ENCODE measurements around the gene EME1. TPM values are rescaled to one million over a fixed set of nuclear protein-coding genes. Genes with fewer than 3 reads are reported as not detected.
"Not testable (repeated sequence)": the region's sequence is repeated elsewhere in the genome, so short reads cannot be mapped to it uniquely, and the experiment has no call there.

Gene EME1
- total RNA-seq, 1 donor from 2014 or later = 3.6 TPM

DNA sequence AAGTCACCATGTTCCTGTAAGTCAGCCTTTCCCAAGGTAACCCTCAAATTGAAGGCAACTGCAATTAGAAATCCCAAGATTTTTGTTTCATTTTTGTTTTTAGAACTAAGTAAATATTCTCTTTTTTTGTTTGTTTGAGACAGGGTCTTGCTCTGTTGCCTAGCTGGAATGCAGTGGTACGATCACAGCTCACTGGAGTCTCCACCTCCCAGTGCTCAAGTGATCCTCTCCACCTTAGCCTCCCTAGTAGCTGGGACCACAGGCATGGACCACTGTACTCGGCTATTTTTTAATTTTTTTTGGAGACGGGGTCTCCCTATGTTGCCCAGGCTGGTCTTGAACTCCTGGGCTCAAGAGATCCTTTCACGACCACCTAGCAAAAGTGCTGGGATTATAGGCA is 34.9 kb downstream of the EME1 start:
- no peak overlapping the region for H3K27ac Mint-ChIP-seq
- H3K4me3 Mint-ChIP-seq = no peak overlapping the region
- H3K9me3 Mint-ChIP-seq = no peaks in the 10 kb centered on the region
- TF ChIP-seq, protein P1, sequence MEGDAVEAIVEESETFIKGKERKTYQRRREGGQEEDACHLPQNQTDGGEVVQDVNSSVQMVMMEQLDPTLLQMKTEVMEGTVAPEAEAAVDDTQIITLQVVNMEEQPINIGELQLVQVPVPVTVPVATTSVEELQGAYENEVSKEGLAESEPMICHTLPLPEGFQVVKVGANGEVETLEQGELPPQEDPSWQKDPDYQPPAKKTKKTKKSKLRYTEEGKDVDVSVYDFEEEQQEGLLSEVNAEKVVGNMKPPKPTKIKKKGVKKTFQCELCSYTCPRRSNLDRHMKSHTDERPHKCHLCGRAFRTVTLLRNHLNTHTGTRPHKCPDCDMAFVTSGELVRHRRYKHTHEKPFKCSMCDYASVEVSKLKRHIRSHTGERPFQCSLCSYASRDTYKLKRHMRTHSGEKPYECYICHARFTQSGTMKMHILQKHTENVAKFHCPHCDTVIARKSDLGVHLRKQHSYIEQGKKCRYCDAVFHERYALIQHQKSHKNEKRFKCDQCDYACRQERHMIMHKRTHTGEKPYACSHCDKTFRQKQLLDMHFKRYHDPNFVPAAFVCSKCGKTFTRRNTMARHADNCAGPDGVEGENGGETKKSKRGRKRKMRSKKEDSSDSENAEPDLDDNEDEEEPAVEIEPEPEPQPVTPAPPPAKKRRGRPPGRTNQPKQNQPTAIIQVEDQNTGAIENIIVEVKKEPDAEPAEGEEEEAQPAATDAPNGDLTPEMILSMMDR (IDR thresholded peaks at IDR 0.05) = no peak
- intact Hi-C loops (cut with micrococcal nuclease) = no loop called here
- POLR2A ChIA-PET = interaction anchor here (1.4 kb wide), 1 partner anchor 11 kb away, joined by 5 read pairs; the partner anchor contains the start of gene LRRC59
- H3K27me3 Mint-ChIP-seq = peaks cover 9% of the 10 kb centered on the region
- no peaks in the 10 kb centered on the region for H3K36me3 Mint-ChIP-seq (ENCODE audit: low read depth)
- ATAC-seq (ENCODE audit: low read depth) (no peak), DNase-seq (no peak)
- H3K4me1 Mint-ChIP-seq = no peaks in the 10 kb centered on the region
- CTCF ChIA-PET = interaction anchor here (1.6 kb wide), 1 partner anchor 11 kb away, joined by 10 read pairs; the partner anchor contains the start of gene LRRC59

DNA sequence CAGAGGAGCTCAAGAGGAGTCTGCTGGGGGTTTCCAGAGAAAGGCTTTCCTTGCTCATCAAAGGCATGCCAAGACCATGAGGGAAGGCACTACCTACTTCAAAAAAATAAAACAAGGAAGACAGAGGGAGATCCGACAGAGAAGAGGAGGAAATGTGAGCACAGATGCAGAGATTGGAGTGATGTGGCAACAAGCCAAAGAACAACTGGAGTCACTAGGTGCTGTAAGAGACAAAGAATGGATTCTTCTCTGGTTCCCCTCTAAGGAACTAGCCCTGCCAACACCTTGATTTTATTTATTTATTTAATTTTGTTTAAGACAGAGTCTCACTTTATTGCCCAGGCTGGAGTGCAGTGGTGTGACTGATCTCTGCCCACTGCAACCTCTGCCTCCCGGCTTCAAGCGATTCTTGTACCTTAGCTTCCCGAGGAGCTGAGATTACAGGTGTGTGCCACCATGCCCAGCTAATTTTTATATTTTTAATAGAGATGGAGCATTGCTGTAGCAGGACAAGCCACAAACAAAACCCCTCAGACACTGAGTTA is 39.2 kb downstream of the EME1 start:
- H3K9me3 Mint-ChIP-seq = no peaks in the 10 kb centered on the region
- intact Hi-C loops (cut with micrococcal nuclease) = no loop called here
- H3K36me3 Mint-ChIP-seq (ENCODE audit: low read depth) = no peaks in the 10 kb centered on the region
- CTCF ChIA-PET = no interaction called here
- ATAC-seq (ENCODE audit: low read depth) (no peak), DNase-seq (no peak)
- POLR2A ChIA-PET = interaction anchor here (0.7 kb wide), 1 partner anchor 15 kb away, joined by 4 read pairs; the partner anchor contains the start of gene LRRC59
- no peak overlapping the region for H3K27ac Mint-ChIP-seq
- no peaks in the 10 kb centered on the region for H3K4me1 Mint-ChIP-seq
- no peak overlapping the region for H3K4me3 Mint-ChIP-seq
- peaks cover 3% of the 10 kb centered on the region for H3K27me3 Mint-ChIP-seq
- TF ChIP-seq, protein P1 (IDR thresholded peaks at IDR 0.05) = no peak

DNA sequence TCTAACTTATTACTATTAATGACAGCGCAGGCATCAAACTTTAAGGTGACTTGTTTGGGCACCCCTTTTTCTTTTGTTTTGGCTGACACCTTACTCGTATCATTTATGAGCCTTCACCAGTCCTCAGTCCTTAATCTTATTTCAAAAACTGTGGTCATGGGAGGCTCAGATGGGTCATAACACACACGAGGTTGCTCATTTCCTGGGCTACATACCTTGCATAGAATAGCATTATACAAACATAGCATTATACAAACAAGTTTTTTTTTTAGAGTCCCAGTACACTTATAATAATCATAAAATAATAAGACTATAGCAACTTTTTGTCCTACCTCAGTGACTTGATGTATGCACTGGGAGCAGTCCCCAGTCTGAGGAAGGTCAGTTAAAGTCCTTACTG is 41.8 kb downstream of the EME1 start:
- TF ChIP-seq, protein P1 (IDR thresholded peaks at IDR 0.05) = no peak
- no peaks in the 10 kb centered on the region for H3K36me3 Mint-ChIP-seq (ENCODE audit: low read depth)
- peaks cover 2% of the 10 kb centered on the region for H3K4me1 Mint-ChIP-seq
- H3K27me3 Mint-ChIP-seq = peaks cover 3% of the 10 kb centered on the region
- DNase-seq = no peak
- no peak overlapping the region for H3K27ac Mint-ChIP-seq
- no peak for ATAC-seq (ENCODE audit: low read depth)
- peaks cover 6% of the 10 kb centered on the region for H3K9me3 Mint-ChIP-seq
- ChIA-PET POLR2A (no interaction called here), CTCF (no interaction called here)
- H3K4me3 Mint-ChIP-seq = no peak overlapping the region
- intact Hi-C loops (cut with micrococcal nuclease) = no loop called here

DNA sequence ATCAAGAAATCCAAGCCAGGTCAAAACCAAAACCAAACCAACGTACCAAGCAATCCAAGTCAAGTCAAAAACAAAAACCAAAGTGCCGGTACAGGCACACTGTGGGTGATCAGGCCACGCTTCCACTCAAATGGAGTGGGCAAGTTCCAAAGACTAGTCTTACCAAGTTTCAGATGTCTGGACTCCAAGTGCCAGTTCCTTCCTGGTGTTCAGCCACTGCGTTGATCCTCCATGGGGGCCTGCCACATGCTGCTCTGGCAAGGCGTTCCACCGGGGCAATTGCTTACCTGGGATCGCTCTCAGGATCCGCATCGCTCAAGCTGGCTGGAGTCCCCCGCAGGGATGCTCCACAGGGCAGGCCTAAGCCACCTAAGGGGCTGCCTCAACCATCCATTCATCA is 46.5 kb downstream of the EME1 start:
- H3K4me3 Mint-ChIP-seq; ATAC-seq (ENCODE audit: low read depth); H3K36me3 Mint-ChIP-seq (ENCODE audit: low read depth); H3K9me3 Mint-ChIP-seq; DNase-seq; H3K27me3 Mint-ChIP-seq; intact Hi-C loops (cut with micrococcal nuclease); POLR2A ChIA-PET: not testable (repeated sequence)
- H3K27ac Mint-ChIP-seq = peak overlapping the region; percentile 73
- peaks cover 28% of the 10 kb centered on the region for H3K4me1 Mint-ChIP-seq
- CTCF ChIA-PET = interaction anchor here (3.6 kb wide), 1 partner anchor 22 kb away, joined by 29 read pairs; the partner anchor contains the start of gene LRRC59

DNA sequence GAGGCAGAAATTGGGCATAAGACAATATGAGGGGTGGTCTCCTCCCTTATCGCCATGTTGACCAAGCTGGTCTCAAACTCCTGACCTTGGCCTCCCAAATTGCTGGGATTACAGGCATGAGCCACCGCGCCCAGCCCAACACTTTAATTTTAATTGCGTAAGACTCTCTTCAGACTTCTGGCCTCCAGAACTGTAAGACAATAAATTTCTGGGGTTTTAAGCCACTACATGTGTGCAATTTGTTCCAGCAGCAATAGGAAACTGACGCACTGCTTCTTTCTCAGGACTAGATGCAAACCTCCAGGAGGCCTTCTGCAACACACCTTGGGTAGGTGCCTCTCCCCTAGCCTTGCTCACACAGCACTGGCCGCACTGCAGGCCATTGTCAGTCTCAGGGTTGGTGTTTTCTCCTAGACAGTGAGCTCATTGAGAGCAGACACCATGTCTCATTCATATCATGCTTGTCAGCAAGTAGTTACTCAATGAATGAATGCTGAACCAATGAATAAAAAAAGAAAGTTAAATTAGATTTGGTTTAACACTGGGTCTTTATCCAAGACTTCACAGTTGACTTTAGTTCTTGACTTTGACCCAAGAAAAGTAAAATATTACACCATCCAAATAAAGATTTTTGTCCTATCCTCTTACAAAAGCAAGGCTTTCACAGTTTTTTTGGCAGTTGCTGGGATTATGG is 47.5 kb downstream of the EME1 start:
- peaks cover 6% of the 10 kb centered on the region for H3K9me3 Mint-ChIP-seq
- DNase-seq = no peak
- ATAC-seq (ENCODE audit: low read depth) = no peak
- H3K4me3 Mint-ChIP-seq = no peak overlapping the region
- TF ChIP-seq, protein P1 (IDR thresholded peaks at IDR 0.05) = no peak
- peaks cover 34% of the 10 kb centered on the region for H3K4me1 Mint-ChIP-seq
- peak overlapping the region; percentile 91 for H3K27ac Mint-ChIP-seq
- CTCF ChIA-PET = interaction anchor here (1.3 to 3.6 kb wide), 2 partner anchors 23 to 58 kb away, joined by 5 to 29 read pairs; partner anchors contain the start of gene LRRC59
- intact Hi-C loops (cut with micrococcal nuclease) = loop anchor here (1.0 kb wide), 2 partner anchors 23 to 59 kb away; partner anchors contain the start of gene LRRC59
- POLR2A ChIA-PET = interaction anchor here (0.6 to 2.7 kb wide), 3 partner anchors 10 to 23 kb away, joined by 3 to 33 read pairs (median 3); partner anchors contain the start of gene LRRC59
- no peaks in the 10 kb centered on the region for H3K27me3 Mint-ChIP-seq
- H3K36me3 Mint-ChIP-seq (ENCODE audit: low read depth) = no peaks in the 10 kb centered on the region
